NCI-H1930 (cell line): Measurements from ENCODE around the gene KRTAP5-3.

Experiments used
- DNase-seq, 2 experiments: peaks; one replicate each; lab custom pipeline; 2025; lab: John Stamatoyannopoulos, UW

Gene KRTAP5-3

GRCh38 chr11:1565173-1565903 lies 42.9 kb downstream of the KRTAP5-3 start:
- no peak for DNase-seq

GRCh38 chr11:1564535-1565172 lies 43.6 kb downstream of the KRTAP5-3 start:
- DNase-seq, result no peak

GRCh38 chr11:1563697-1564534 lies 44.3 kb downstream of the KRTAP5-3 start:
- no peak for DNase-seq

GRCh38 chr11:1563149-1563638 lies 45.1 kb downstream of the KRTAP5-3 start:
- no peak for DNase-seq

- no peak for DNase-seq
Measured at GRCh38 chr11:1562469-1563148, 45.7 kb downstream of the KRTAP5-3 start.

- DNase-seq, result no peak
Measured at GRCh38 chr11:1561955-1562354, 46.3 kb downstream of the KRTAP5-3 start.

- no peak for DNase-seq
Measured at GRCh38 chr11:1561266-1561665, 47.0 kb downstream of the KRTAP5-3 start.

GRCh38 chr11:1560649-1561251 lies 47.5 kb downstream of the KRTAP5-3 start:
- no peak for DNase-seq

- no peak for DNase-seq
Measured at GRCh38 chr11:1560002-1560648, 48.1 kb downstream of the KRTAP5-3 start.

GRCh38 chr11:1559111-1559951 lies 48.9 kb downstream of the KRTAP5-3 start:
- DNase-seq, result no peak

GRCh38 chr11:1558775-1559110 lies 49.5 kb downstream of the KRTAP5-3 start:
- DNase-seq, result no peak

GRCh38 chr11:1557904-1558774 lies 50.1 kb downstream of the KRTAP5-3 start:
- DNase-seq, result no peak
